Glomerular visceral epithelial cell (primary cell): ENCODE measurements around the gene NOSTRIN.
"Not testable (repeated sequence)": the region's sequence is repeated elsewhere in the genome, so short reads cannot be mapped to it uniquely, and the experiment has no call there.

Source experiments
- DNase-seq: peaks from one replicate; pipeline ENCODE4 v3.0.0-alpha.2; 2016; ENCODE audit errors: extremely low spot score

NOSTRIN gene

GRCh38 chr2:168789776-168790175 lies 12.7 kb upstream of the NOSTRIN start:
- no peak for DNase-seq

- no peak for DNase-seq
These were observed 12.1 kb upstream of the NOSTRIN start for GRCh38 chr2:168790226-168790902.

GRCh38 chr2:168791140-168791539 lies 11.3 kb upstream of the NOSTRIN start:
- not testable (repeated sequence) for DNase-seq

GRCh38 chr2:168793596-168793995 lies 8.8 kb upstream of the NOSTRIN start:
- DNase-seq, result no peak

DNA sequence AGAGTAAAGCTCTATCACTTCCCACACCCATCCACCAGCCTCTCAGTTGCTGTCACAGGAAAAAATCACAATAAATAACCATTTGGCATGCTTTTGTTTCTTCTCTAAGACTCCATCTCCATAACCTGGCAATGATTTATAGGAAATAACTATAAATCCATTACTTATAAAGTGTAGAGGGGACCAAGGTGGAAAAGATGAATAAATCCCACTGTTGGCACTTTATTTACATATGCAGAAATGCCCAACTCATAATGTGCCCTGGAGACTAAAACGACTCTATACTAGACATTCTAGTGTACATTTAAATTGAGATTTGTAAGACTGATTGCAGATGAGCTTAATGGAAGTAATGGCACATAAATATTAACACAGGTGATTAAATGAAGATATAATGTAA lies 7.5 kb upstream of the NOSTRIN start:
- no peak for DNase-seq

DNA sequence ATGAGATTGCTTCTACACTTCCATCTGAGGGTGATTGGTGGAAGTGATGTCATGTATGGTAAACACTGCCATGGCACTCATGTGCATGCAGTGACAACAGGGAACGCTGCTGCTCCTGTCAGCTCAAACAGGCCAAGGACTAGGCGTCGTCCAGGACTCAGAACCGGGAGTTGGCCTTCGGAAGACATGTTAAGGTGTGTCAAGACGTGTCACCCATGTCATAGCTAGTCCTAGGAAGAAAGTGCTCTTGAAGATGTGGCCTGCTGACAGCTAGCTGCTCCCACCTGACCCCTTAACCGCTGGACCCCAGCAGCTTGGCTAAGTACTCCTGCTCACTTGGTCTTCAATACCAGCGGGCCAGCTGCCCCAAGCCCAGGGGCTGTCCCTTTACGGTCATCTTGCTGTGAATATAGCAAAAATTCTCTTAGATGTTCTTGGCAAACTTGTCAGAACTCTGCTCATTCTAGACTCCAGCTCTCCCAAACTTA lies 6.3 kb upstream of the NOSTRIN start:
- no peak for DNase-seq

- no peak for DNase-seq
These were observed 5.7 kb upstream of the NOSTRIN start for GRCh38 chr2:168796583-168797285.

GRCh38 chr2:168797286-168797655 lies 5.2 kb upstream of the NOSTRIN start:
- DNase-seq, result no peak

DNA sequence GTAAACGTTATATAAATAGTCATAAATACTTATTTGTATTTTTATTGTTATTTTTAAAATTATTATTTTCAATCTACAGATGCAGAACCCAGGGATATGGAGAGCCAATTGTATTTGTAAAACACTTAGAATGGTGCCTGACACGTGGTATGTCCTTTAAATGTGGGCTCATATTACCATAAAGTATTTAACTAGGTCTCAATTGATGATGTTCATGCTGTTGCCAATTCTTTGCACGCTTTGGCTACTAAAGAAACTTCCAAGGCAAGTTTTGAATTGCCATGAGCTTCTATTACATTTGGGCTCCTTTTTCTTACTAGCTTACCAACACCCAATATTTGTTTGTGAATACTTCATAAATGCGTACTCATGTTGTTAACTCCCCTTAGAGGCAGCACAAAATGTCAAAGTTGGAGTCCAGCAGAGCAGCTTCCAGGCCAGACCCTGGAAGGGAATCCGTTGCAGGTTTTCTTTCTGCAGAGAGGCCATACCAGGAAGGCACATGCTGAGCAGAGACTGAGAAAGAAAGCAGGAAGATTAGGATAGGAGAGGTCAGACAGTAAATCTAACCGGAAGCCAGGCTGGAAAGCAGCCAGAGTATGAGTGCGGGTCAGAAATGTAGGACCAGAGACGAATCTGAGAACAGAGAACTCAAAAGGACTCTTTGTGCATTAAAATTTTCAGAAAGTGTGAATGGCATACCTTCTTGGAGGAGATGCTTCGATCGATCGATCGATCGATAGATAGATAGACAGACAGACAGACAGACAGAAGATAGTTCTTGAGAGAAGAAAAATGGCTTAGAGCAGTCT lies 4.2 kb upstream of the NOSTRIN start:
- no peak for DNase-seq

- DNase-seq, result no peak
These were observed 3.5 kb upstream of the NOSTRIN start for GRCh38 chr2:168798888-168799410.

DNA sequence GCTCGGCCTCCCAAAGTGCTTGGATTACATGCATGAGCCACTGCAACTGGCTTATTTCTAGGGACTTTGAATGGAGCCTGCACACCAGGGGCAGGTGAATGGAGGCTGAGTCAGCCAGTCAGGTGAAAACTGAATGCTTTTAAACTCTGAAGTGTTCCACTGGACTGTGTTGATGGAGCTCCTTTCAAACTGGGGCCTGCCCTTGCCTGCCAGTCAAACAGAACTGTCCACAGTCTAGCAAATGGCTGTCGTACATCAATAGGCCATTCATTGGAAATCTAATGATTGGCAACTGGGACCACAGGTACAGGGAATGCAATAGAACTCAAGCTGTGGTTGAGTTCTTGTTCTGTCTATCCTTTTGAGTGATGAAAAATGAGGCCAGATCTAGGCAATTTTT lies 966 bp upstream of the NOSTRIN start:
- no peak for DNase-seq

GRCh38 chr2:168802859-168803725 lies 655 bp downstream of the NOSTRIN start:
- DNase-seq, result no peak

DNA sequence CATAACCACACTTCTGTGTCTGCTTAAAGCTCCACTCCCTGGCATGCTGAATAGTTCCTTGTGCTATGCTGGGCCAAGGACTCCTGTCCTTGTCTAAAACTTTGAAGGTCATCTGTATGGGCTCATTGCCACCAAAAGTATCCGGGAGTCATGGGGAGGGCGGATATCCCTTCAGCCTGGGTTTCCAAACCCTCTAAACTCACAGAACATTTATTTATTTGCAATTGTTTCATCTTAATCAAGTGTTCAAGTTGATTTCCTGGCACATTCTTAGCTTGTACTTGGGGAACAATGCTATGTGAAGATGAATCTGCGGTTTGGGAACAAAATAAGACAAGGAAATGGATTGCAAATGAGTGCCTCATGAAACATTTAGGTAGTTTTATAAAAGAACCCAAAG lies 1.8 kb downstream of the NOSTRIN start:
- no peak for DNase-seq

GRCh38 chr2:168805615-168806014 lies 3.2 kb downstream of the NOSTRIN start:
- no peak for DNase-seq

DNA sequence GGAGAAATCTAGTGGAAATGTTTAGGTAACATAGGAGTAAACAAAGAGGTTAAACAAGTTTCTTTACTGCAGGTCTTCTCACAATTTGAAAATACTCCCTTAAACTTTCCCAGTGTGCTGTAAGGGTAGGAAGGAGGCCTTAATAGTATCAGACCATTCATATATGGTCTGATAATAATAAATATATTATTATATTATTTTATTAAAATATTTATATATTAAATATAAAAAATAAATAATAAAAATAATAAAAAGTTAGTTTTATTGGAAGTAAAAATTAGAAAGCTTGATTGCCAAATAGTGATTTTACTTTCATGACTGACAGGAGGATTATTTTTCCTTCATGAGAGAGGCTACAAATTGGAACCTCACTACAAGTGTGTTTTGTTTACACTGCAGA lies 7.1 kb downstream of the NOSTRIN start:
- DNase-seq, result no peak

DNA sequence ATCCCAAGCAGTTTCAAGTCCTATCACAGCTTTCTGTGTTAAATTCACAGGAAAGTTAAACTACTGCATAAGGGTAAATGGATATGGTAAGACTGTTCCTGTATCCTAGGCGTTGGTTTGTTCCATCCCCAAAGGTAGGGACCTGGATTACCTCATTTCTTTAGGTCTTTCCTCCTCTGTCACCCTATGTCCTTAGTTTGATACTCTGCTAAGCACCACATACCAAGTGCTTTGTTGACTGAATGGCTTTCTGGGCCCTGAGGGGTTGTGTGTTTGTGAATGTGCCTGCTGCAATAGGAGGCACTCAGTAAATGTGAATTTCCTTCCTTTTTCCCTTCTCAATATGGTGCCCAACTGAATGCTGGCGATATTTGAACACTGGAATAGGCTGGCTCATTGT lies 7.8 kb downstream of the NOSTRIN start:
- no peak for DNase-seq

- no peak for DNase-seq
These were observed 9.3 kb downstream of the NOSTRIN start for GRCh38 chr2:168811696-168812095.

DNA sequence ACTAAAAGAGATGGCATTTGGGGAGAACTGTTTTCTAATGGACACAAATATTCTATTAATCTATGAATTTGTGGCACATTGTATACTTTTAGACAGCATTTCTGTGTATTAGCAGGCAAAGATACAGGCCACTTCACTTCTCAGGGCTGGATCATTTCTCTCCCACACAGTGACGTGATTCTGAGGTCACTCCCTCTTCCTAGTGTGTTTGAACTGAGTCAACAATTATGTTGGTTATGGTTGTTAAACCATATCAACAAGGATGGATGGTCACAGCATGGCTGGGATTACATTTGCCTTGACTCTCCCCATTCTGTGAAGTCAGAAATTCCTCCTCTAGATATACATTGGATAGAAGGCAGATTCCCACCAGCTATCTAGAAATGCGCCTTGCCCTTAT lies 11.6 kb downstream of the NOSTRIN start:
- peak; percentile 23 for DNase-seq

DNA sequence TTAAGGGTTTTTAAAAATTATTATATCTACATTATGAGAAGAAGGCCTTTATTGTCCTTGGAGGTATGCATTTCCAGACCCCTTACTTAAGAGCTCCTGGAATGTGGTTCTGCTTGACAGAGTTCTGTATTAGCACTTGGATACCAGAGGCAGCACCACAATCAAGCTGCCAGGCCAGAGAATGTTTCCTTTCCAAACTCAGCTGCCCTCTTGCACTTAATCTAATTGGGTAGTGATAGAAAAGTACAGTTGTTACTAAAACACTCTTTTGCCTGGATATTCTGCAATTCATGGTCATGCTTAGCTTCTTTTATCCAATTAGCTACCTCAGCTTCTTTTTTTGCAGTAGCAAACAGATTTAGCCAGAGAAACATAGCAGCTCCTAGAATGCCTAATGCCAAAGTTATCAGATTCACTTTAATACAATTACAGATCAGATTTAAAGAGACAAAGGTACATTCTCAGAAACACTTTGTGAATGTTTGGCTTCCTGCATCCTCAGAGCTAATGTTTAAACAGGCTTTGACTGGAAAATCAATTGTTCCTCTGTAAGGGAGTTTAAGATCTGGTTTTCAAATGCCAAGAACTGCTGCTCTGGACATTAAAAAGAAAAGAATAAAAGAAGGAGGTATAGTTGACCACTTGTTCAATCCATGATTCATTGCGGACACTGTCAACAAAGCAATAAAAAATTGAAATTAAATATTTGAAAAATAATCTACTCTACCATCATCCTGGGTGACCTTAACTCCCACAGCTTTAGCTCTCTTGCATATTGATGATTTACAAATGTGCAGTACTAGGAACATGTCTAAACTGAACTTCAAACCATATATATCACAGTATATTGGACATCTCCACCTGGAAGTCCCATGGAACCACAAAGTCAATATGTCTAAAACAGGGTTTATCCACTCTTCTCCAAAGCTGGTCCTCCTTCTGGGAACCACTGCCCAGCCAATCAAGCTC lies 12.8 kb downstream of the NOSTRIN start:
- DNase-seq, result peak; percentile 53

DNA sequence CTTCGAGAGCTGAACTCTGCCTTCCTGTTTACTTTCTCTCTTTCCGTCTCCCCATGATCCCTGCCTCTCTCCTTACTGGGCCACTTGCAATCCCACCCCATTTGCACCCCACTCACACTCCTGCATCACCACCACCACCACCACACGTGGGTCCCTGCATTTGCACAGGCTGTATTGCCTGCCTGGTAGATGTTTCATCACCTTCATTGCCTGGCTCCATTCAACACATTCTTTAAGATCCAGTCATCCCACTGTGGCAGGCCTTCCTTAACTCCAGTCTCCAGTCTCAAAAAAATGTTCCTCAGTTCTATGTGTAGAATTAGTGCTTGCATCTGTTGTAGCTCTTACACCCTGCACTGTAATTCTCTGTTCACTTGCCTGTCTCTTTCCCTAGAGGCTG lies 13.9 kb downstream of the NOSTRIN start:
- peak; percentile 66 for DNase-seq
